ENCODE measurements around the gene NECAP2.
"Not testable (repeated sequence)": the region's sequence is repeated elsewhere in the genome, so short reads cannot be mapped to it uniquely, and the experiment has no call there.

The NECAP2 gene

GRCh38 chr1:16433030-16433429 is 7.5 kb upstream of the NECAP2 start:
- no peak for DNase-seq

GRCh38 chr1:16434007-16434406 is 6.5 kb upstream of the NECAP2 start:
- DNase-seq = no peak

GRCh38 chr1:16434501-16434900 is 6.0 kb upstream of the NECAP2 start:
- DNase-seq = no peak

- DNase-seq = no peak
Observed at GRCh38 chr1:16436946-16437474, 3.5 kb upstream of the NECAP2 start, which contains the start of gene SPATA21. Gene SPATA21 (minus strand): TSS chr1:16437424. CDS start chr1:16431371, 6,053 bp downstream.

GRCh38 chr1:16438516-16438915 is 2.0 kb upstream of the NECAP2 start:
- DNase-seq = no peak

GRCh38 chr1:16438924-16439323 is 1.6 kb upstream of the NECAP2 start:
- no peak for DNase-seq

- DNase-seq = no peak
Observed at GRCh38 chr1:16440131-16440469, 424 bp upstream of the NECAP2 start.

- DNase-seq = no peak
Observed at GRCh38 chr1:16441282-16441665, 750 bp downstream of the NECAP2 start.

- DNase-seq = no peak
Observed at GRCh38 chr1:16442265-16442664, 1.7 kb downstream of the NECAP2 start.

GRCh38 chr1:16442941-16443340 is 2.4 kb downstream of the NECAP2 start:
- DNase-seq = no peak

GRCh38 chr1:16443975-16444770 is 3.6 kb downstream of the NECAP2 start:
- DNase-seq = no peak

- no peak for DNase-seq
Observed at GRCh38 chr1:16445052-16445451, 4.5 kb downstream of the NECAP2 start.

GRCh38 chr1:16446116-16446515 is 5.6 kb downstream of the NECAP2 start:
- no peak for DNase-seq

GRCh38 chr1:16447641-16448040 is 7.1 kb downstream of the NECAP2 start:
- DNase-seq = no peak

- no peak for DNase-seq
Observed at GRCh38 chr1:16449065-16449464, 8.5 kb downstream of the NECAP2 start.

- DNase-seq = no peak
Observed at GRCh38 chr1:16449666-16450065, 9.1 kb downstream of the NECAP2 start.

- no peak for DNase-seq
Observed at GRCh38 chr1:16450863-16451481, 10.4 kb downstream of the NECAP2 start.

GRCh38 chr1:16451841-16452528 is 11.5 kb downstream of the NECAP2 start:
- no peak for DNase-seq

GRCh38 chr1:16454909-16455308 is 14.4 kb downstream of the NECAP2 start:
- DNase-seq = not testable (repeated sequence)

- not testable (repeated sequence) for DNase-seq
Observed at GRCh38 chr1:16456151-16456550, 15.6 kb downstream of the NECAP2 start.

- no peak for DNase-seq
Observed at GRCh38 chr1:16458831-16459230, 18.3 kb downstream of the NECAP2 start.

GRCh38 chr1:16459352-16459925 is 18.9 kb downstream of the NECAP2 start:
- DNase-seq = no peak

- DNase-seq = no peak
Observed at GRCh38 chr1:16461681-16462080, 21.2 kb downstream of the NECAP2 start.

All from NCI-H187 (cell line).